Measurements from ENCODE around the gene CSNK2B.

GRCh38 chr6:31640612-31641011 is 25.3 kb upstream of the CSNK2B start:
- TF ChIP-seq CTCF (IDR thresholded peaks at IDR 0.05) (no peak), POLR2A (IDR thresholded peaks at IDR 0.05) (no peak)

Measured in testis (tissue), 2 donors.